Mucosa of descending colon (tissue), 3 donors: ENCODE data around the gene ANKRD44. TPM values are rescaled to one million over a fixed set of nuclear protein-coding genes. Genes with fewer than 3 reads are reported as not detected.

ENCODE experiments used
- ATAC-seq: fragments of 200-7000 bp; cut with Tn5 transposase; one replicate; pipeline ENCODE4 v1.9.1; 2020; ENCODE audit warnings: mild to moderate bottlenecking, moderate library complexity
- DNase-seq, 3 donors: peaks; one replicate each; pipeline ENCODE4 v3.0.0-alpha.2; 2020
- H3K36me3 ChIP-seq: fragments of 200-600 bp; one replicate; pipeline ENCODE4 v1.8.0; 2021; ENCODE audit warnings: low read depth, mild to moderate bottlenecking
- H3K4me1 ChIP-seq: fragments of 200-600 bp; one replicate; pipeline ENCODE4 v1.8.0; 2021; ENCODE audit warnings: low read depth, mild to moderate bottlenecking
- H3K4me3 ChIP-seq: fragments of 200-600 bp; one replicate; pipeline ENCODE4 v1.8.0; 2021; ENCODE audit warnings: mild to moderate bottlenecking
- H3K9me3 ChIP-seq: fragments of 200-600 bp; one replicate; pipeline ENCODE4 v1.8.0; 2021; ENCODE audit warnings: mild to moderate bottlenecking
- CTCF ChIP-seq: fragments of 200-600 bp; IDR thresholded peaks from one replicate; pipeline ENCODE4 v1.8.0; 2022; ENCODE audit warnings: antibody characterized with exemption, mild to moderate bottlenecking
- intact Hi-C, 2 donors: fragments of 100-400 bp; cut with DNase I in 1 of 2; cut with micrococcal nuclease in 1 of 2; formaldehyde crosslinking; loops; one replicate each; pipeline versions ENCODE4 v1.11.0 to v1.11.1; 2022; cut with DNase I, micrococcal nuclease
- total RNA-seq, 3 donors: library from RNA; stranded (reverse); fragmentation: NEBNext Ultra II Directional in 2 of 3; extraction: Animal tissue kit (Norgen Biotek cat#: 25700) in 2 of 3; gene quantifications; one replicate each; pipeline versions ENCODE4 v1.2.1 to v1.2.4, GENCODE V29; 2021 to 2023
- donor health status: DM: no; HTN: no; CAD: no; lungs with moderate emphysema.
- donor health status: DM: no; HTN: no; CAD: no.
- donor health status: DM: no; HTN: yes; CAD: no.

Gene ANKRD44
- total RNA-seq, 3 donors from 2014 or later: 9.7 to 25.7 (median 13.7) TPM

GRCh38 chr2:197286805-197287595 is 23.6 kb downstream of the ANKRD44 start:
- no peak for TF ChIP-seq CTCF
- Histone ChIP-seq H3K4me1 (no peaks in the 10 kb centered on the region), H3K9me3 (no peaks in the 10 kb centered on the region), H3K4me3 (no peak overlapping the region), H3K36me3 (no peaks in the 10 kb centered on the region)
- intact Hi-C loops: no loop called here
- peak; percentile 88 for ATAC-seq
- peak in 1 of 3 donors; percentile 70 for DNase-seq

- no peak for TF ChIP-seq CTCF
- DNase-seq (no peak), ATAC-seq (no peak)
- no peak overlapping the region for H3K4me3 ChIP-seq
- no peaks in the 10 kb centered on the region for H3K9me3 ChIP-seq
- no peaks in the 10 kb centered on the region for H3K36me3 ChIP-seq
- H3K4me1 ChIP-seq: no peaks in the 10 kb centered on the region
- intact Hi-C loops: no loop called here
Observed at GRCh38 chr2:197285361-197285760, 25.2 kb downstream of the ANKRD44 start.

- DNase-seq (no peak), ATAC-seq (no peak)
- no peaks in the 10 kb centered on the region for H3K4me1 ChIP-seq
- intact Hi-C loops: no loop called here
- H3K4me3 ChIP-seq: no peak overlapping the region
- H3K9me3 ChIP-seq: no peaks in the 10 kb centered on the region
- H3K36me3 ChIP-seq: no peaks in the 10 kb centered on the region
- no peak for TF ChIP-seq CTCF
Observed at GRCh38 chr2:197284956-197285355, 25.6 kb downstream of the ANKRD44 start.

GRCh38 chr2:197281421-197281820 is 29.2 kb downstream of the ANKRD44 start:
- H3K9me3 ChIP-seq: no peaks in the 10 kb centered on the region
- no peak for DNase-seq
- H3K36me3 ChIP-seq: no peaks in the 10 kb centered on the region
- no peak for ATAC-seq
- TF ChIP-seq CTCF: no peak
- H3K4me1 ChIP-seq: no peaks in the 10 kb centered on the region
- H3K4me3 ChIP-seq: no peak overlapping the region
- intact Hi-C loops: no loop called here

- Histone ChIP-seq H3K4me3 (no peak overlapping the region), H3K9me3 (no peaks in the 10 kb centered on the region), H3K36me3 (no peaks in the 10 kb centered on the region), H3K4me1 (no peaks in the 10 kb centered on the region)
- DNase-seq (no peak), ATAC-seq (no peak)
- intact Hi-C loops: no loop called here
- no peak for TF ChIP-seq CTCF
Observed at GRCh38 chr2:197280015-197280702, 30.4 kb downstream of the ANKRD44 start.
